Vagina (tissue), 2 donors: ENCODE data around the gene ZBTB47. TPM values are rescaled to one million over a fixed set of nuclear protein-coding genes. Genes with fewer than 3 reads are reported as not detected.

Experiments used
- DNase-seq, 2 donors: peaks; one replicate each; pipeline ENCODE4 v3.0.0-alpha.2; 2017; ENCODE audit errors: extremely low spot score in 2 of 2
- H3K27ac ChIP-seq: fragments of 200-600 bp; sonication (generic); one replicate; pipeline ENCODE4 v1.5.1; 2019
- H3K27me3 ChIP-seq: fragments of 200-600 bp; sonication (generic); one replicate; pipeline ENCODE4 v1.5.1; 2019
- H3K36me3 ChIP-seq, 2 donors: fragments of 200-600 bp; sonication (generic); one replicate each; pipeline ENCODE4 v1.5.1; 2017 to 2019
- H3K4me1 ChIP-seq: fragments of 200-600 bp; sonication (generic); one replicate; pipeline ENCODE4 v1.5.1; 2019
- H3K4me3 ChIP-seq, 2 donors: fragments of 200-600 bp; sonication (generic); 1 replicate in 1 of 2; 2 replicates in 1 of 2; pipeline ENCODE4 v1.5.1; 2016 to 2019
- H3K9me3 ChIP-seq: fragments of 200-600 bp; sonication (generic); one replicate; pipeline ENCODE4 v1.5.1; 2019
- POLR2A ChIP-seq, 2 donors: fragments of 450-650 bp; IDR thresholded peaks; one replicate each; pipeline ENCODE4 v1.6.1; 2017; ENCODE audit warnings: antibody characterized with exemption in 2 of 2, mild to moderate bottlenecking in 2 of 2, moderate library complexity in 2 of 2
- POLR2AphosphoS5 ChIP-seq, 2 donors: sonication (generic); formaldehyde crosslinking; IDR thresholded peaks; one replicate each; pipeline ENCODE4 v1.9.0; 2017; ENCODE audit warnings: antibody characterized with exemption in 2 of 2, mild to moderate bottlenecking in 2 of 2, low read depth in 1 of 2; ENCODE audit not compliant: insufficient read depth in 1 of 2
- intact Hi-C: fragments of 100-400 bp; cut with DNase I; formaldehyde crosslinking; loops from one replicate; pipeline ENCODE4 v1.15.1; 2023
- total RNA-seq: library from RNA; depleted of rRNA; stranded (reverse); fragments of >200 nt; gene quantifications from one replicate; pipeline ENCODE4 v1.2.3, GENCODE V29; 2016
- TF ChIP-seq, protein P1 (sequence below), 3 experiments: fragments of 450-650 bp in 2 of 3; fragments of 200-600 bp in 1 of 3; sonication (generic) in 1 of 3; IDR thresholded peaks; one replicate each; pipeline ENCODE4 v1.5.1; 2017 to 2019; ENCODE audit warnings: antibody characterized with exemption in 3 of 3, mild to moderate bottlenecking in 2 of 3, moderate library complexity in 2 of 3

ZBTB47 gene
- total RNA-seq, 1 donor from 2014 or later, result 47.9 TPM

DNA sequence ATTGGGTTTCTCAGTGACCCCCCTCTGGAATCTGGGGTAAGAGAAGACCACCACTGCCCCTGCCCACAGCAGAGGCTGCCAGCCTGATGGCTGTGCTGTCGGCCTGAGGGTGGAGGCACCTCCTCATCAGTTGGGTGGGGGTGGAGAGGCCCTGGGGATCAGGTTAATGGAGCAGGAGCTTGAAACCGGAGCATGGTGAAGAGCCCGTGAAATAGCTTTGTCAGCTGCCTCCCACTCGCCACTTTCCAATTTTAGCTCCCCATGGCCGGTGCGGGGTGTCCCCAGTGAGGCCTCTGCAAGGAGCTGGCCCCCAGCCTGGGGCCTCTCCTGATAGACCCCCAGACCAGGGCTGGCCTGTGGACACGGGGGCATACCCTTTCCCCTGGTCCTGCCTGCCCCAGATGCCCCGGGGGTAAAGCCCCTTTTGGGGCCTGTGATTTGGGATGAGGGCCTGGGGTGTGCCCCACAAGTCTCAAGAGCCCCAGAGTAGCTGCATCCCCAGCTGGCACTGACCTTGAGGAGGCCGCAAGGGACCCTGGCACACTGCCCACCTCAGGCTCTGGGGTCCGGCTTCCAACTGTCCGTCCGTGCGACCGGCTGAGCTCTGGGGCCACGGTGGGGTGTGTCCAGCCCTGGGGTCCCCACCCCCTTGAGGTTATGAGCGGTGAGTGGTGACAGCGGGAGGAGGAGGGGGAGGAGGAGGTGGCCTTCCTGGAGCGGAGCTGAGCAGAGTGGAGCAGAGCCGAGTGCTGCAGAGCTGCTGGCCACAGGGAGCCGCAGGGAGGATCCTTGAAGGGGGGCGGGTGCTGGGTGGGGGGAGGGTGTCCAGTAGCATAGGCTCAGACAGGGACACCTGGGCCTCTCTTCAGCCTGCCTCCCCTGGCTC is 48.8 kb downstream of the ZBTB47 start, which contains the start of gene HHATL:
Gene HHATL, minus strand, starts transcription at position 733 of the 886 bp plus-strand sequence. CDS start 1,972 bp downstream, outside the sequence.
- Histone ChIP-seq H3K9me3 (no peaks in the 10 kb centered on the region), H3K27ac (no peak within 1 kb of the TSS), H3K4me3 (no peak within 1 kb of the TSS), H3K27me3 (no peaks in the 10 kb centered on the region), H3K4me1 (no peaks in the 10 kb centered on the region), H3K36me3 (no peaks in the 10 kb centered on the region)
- intact Hi-C loops, result no loop called here
- TF ChIP-seq POLR2AphosphoS5 (IDR thresholded peaks at IDR 0.05; ENCODE audit: insufficient read depth in 1 of 2, low read depth in 1 of 2) (no peak), POLR2A (IDR thresholded peaks at IDR 0.05) (no peak)
- TF ChIP-seq, protein P1, sequence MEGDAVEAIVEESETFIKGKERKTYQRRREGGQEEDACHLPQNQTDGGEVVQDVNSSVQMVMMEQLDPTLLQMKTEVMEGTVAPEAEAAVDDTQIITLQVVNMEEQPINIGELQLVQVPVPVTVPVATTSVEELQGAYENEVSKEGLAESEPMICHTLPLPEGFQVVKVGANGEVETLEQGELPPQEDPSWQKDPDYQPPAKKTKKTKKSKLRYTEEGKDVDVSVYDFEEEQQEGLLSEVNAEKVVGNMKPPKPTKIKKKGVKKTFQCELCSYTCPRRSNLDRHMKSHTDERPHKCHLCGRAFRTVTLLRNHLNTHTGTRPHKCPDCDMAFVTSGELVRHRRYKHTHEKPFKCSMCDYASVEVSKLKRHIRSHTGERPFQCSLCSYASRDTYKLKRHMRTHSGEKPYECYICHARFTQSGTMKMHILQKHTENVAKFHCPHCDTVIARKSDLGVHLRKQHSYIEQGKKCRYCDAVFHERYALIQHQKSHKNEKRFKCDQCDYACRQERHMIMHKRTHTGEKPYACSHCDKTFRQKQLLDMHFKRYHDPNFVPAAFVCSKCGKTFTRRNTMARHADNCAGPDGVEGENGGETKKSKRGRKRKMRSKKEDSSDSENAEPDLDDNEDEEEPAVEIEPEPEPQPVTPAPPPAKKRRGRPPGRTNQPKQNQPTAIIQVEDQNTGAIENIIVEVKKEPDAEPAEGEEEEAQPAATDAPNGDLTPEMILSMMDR (IDR thresholded peaks at IDR 0.05), result no peak
- DNase-seq, result peak in 1 of 2 donors; percentile 84

DNA sequence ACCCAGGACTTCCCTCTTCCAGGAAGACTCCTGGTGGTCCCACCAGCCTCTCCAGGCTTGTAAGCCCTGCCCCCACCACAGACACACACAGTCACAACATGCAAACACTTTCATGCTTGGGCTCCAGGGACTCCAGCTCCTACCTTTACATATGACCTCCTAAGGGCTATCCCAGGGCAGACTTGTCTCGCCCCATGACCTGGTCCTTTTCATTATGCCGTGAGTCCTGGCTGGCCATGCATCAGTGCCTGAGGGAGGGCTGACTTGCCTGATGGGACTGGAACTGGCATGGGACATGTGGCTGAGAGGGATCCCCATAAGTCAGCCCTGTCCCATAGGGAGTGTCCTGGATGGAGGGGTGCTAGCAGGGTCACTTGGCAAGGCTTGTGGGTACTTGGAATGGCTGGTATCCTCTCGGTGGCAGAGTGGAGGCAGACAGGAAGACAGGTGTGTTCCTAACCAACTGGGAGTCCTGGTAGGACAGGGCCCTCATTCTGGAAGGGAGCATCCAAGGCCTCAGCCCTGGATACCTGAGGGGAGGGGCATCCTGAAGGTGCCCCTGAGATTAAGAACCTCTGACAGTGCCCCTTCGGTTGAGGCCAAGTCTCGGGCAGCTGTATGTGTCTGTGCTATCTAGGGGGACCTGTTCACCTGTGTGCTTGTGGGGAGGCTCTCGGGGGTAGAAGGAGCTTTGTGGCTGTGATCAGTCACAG is 49.6 kb downstream of the ZBTB47 start:
- H3K36me3 ChIP-seq, result no peaks in the 10 kb centered on the region
- H3K27ac ChIP-seq, result no peak overlapping the region
- H3K4me1 ChIP-seq, result no peaks in the 10 kb centered on the region
- TF ChIP-seq POLR2A (IDR thresholded peaks at IDR 0.05) (no peak), POLR2AphosphoS5 (IDR thresholded peaks at IDR 0.05; ENCODE audit: insufficient read depth in 1 of 2, low read depth in 1 of 2) (no peak)
- TF ChIP-seq, protein P1 (IDR thresholded peaks at IDR 0.05), result no peak
- intact Hi-C loops, result no loop called here
- no peaks in the 10 kb centered on the region for H3K27me3 ChIP-seq
- H3K4me3 ChIP-seq, result no peak overlapping the region
- DNase-seq, result peak in 1 of 2 donors; percentile 90
- H3K9me3 ChIP-seq, result no peaks in the 10 kb centered on the region

DNA sequence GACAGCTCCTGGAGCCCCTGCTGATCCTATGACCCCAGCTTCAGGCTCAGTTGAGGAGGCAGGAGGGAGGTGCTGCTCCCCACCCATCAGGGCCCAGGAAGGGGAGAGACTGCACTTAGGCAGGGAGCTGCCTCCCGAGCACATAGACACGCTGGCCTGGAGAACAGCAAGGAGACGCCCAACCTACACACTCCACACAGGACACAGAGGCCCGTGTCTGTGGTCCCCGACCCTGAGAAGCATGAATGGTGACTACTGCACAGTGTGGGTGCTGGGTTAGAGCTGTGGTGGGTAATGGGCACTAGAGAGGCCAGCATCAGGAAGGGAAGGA is 50.2 kb downstream of the ZBTB47 start:
- Histone ChIP-seq H3K27me3 (no peaks in the 10 kb centered on the region), H3K4me1 (no peaks in the 10 kb centered on the region), H3K27ac (no peak overlapping the region), H3K4me3 (no peak overlapping the region), H3K9me3 (no peaks in the 10 kb centered on the region), H3K36me3 (no peaks in the 10 kb centered on the region)
- intact Hi-C loops, result no loop called here
- DNase-seq, result peak in 1 of 2 donors; percentile 74
- TF ChIP-seq POLR2AphosphoS5 (IDR thresholded peaks at IDR 0.05; ENCODE audit: insufficient read depth in 1 of 2, low read depth in 1 of 2) (no peak), POLR2A (IDR thresholded peaks at IDR 0.05) (no peak)
- TF ChIP-seq, protein P1 (IDR thresholded peaks at IDR 0.05), result no peak

DNA sequence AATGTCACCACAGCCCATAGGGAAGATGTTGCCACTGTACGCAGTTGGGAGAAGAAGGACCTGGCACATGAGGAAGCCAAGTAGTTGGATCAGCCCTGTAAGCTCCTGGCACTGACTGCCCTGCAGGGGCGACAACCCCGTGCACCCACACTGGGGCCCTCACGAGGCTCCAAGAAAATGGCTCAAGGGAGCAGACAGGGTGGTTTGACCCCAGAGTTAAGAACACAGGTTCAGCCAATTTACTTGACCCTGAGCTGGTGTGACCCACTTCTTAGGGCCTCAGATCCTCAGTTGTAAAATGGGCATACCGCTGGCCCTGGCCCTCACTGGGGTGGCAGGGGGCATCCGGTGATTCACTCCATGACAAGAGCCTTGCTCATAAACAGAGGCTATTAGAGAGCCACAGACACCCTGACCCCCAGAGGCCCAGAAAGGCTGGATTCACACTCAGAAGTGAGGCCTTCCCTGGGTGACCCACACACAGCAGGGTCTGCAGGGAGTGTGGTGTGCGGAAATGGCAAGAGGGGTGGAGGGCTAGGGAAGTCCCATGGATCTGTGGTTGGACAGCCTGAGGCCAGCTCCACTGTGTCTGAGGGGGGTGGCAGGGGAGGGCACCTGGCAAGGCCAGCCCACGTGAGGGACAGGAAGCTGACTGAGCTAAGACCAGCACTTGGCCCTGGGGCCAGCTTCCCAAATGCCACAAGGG is 50.8 kb downstream of the ZBTB47 start:
- H3K27ac ChIP-seq, result no peak overlapping the region
- H3K4me1 ChIP-seq, result no peaks in the 10 kb centered on the region
- DNase-seq, result peak in 1 of 2 donors; percentile 84
- intact Hi-C loops, result no loop called here
- H3K36me3 ChIP-seq, result no peaks in the 10 kb centered on the region
- no peaks in the 10 kb centered on the region for H3K27me3 ChIP-seq
- no peak overlapping the region for H3K4me3 ChIP-seq
- no peaks in the 10 kb centered on the region for H3K9me3 ChIP-seq
- no peak for TF ChIP-seq POLR2AphosphoS5 (IDR thresholded peaks at IDR 0.05; ENCODE audit: insufficient read depth in 1 of 2, low read depth in 1 of 2)

DNA sequence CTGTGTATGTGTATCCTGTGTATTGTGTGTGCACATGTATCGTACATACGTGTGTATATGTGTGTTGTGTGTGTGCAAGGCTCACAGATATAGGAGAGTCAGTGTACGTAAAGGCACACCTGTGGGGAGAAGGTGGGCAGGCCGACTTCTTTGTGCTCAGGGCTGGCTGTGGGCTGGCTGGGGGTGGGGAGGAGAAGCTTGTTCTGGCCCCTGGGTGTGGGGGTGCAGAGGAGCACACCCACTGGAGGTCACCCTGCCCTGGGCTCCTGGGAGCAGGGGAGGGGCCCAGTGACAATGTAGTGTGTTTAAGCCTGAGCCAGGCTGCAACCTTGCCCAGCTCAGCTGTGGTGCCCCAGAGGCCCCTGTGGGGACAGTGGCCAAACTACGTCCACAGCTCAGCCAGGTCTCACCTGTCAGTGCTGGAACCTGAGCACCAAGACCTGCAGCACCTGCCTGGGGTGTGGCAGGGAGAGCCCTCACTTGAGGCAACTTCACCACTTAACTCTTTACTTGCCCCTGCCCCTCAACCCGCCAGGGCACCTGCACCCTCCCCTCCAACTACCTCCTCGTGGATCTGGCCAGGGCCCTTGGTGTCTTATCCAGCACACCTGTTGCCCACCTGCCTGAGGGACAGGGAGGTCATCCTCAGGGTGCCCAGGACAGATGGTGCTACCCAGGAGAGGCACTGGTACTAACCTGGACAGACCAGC is 51.7 kb downstream of the ZBTB47 start:
- Histone ChIP-seq H3K27ac (no peak overlapping the region), H3K9me3 (no peaks in the 10 kb centered on the region), H3K4me1 (no peaks in the 10 kb centered on the region), H3K36me3 (no peaks in the 10 kb centered on the region), H3K27me3 (no peaks in the 10 kb centered on the region), H3K4me3 (no peak overlapping the region)
- peak in 1 of 2 donors; percentile 91 for DNase-seq
- TF ChIP-seq POLR2AphosphoS5 (IDR thresholded peaks at IDR 0.05; ENCODE audit: insufficient read depth in 1 of 2, low read depth in 1 of 2), result no peak
- intact Hi-C loops, result no loop called here
